ENCODE data around the gene MBNL2. TPM values are rescaled to one million over a fixed set of nuclear protein-coding genes. Genes with fewer than 3 reads are reported as not detected.
A peak's percentile ranks its signal among the peaks of the same experiment; 100 is the strongest.

Gene MBNL2
- total and polyA plus RNA-seq, 2 of the 4 experiments (the other 2 are of a cell fraction) = 26.9 to 103 TPM

DNA sequence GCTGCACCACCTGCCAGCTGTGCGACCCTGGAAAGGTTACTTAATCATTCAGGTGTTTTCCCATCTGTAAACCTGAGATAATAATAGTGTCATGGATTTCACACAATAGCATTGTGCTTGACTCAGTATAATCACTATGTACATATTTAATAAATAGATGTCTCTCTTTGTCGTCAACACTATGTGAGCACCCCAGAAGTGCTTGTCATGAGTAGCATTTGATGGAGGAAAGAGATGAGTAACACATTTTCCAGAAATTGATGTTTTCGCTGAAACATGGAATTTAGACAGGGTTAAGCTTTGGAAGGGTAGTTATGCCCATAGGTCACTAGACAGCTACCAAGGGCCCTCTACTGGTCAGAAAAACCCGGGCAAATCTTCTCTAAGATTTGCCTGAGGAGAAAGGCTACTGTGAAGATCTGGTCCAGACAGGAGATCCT is 9.5 kb upstream of the MBNL2 start:
- Histone ChIP-seq H2BK20ac (ENCODE audit: low read depth, low read length) (peak overlapping the region; percentile 79), H3K9me1 (ENCODE audit: insufficient read depth, low read length) (no peaks in the 10 kb centered on the region), H3K36me3 (ENCODE audit: control insufficient read depth, insufficient read depth, low read length) (no peaks in the 10 kb centered on the region), H4K91ac (ENCODE audit: insufficient read depth, low read depth, low read length) (peak overlapping the region; percentile 56; the same call in 1 of the 2 replicates), H3K4ac (ENCODE audit: low read depth, low read length) (no peak overlapping the region; the same call in 1 of the 2 replicates), H3K4me3 (ENCODE audit: insufficient read depth, low read depth, low read length) (no peak overlapping the region), H3K23ac (ENCODE audit: low read depth, low read length) (no peak overlapping the region), H3K9ac (ENCODE audit: low read depth, low read length) (no peak overlapping the region), H3K14ac (replicated peaks; ENCODE audit: low read depth, low read length) (no peak overlapping the region), H3K4me1 (ENCODE audit: control insufficient read depth, insufficient read depth, low read length) (peaks cover 7% of the 10 kb centered on the region), H4K8ac (ENCODE audit: low read depth in 2 of 2, low read length in 2 of 2) (no peak overlapping the region), H3K9me3 (ENCODE audit: control insufficient read depth, insufficient read depth, low read length) (no peaks in the 10 kb centered on the region), H3K79me1 (ENCODE audit: low read depth in 1 of 2, low read length in 2 of 2) (no peaks in the 10 kb centered on the region), H3K18ac (ENCODE audit: low read depth, low read length) (peak overlapping the region; percentile 90; the same call in 1 of the 2 replicates), H3K27me3 (ENCODE audit: control insufficient read depth, insufficient read depth, low read length) (no peaks in the 10 kb centered on the region), H3K4me2 (ENCODE audit: low read depth, low read length) (no peak overlapping the region), H3K56ac (ENCODE audit: extremely low read depth, insufficient read depth, low read length) (no peak overlapping the region), H2BK15ac (ENCODE audit: low read depth, low read length) (peak overlapping the region; percentile 89; the same call in 2 of the 3 replicates), H2BK5ac (ENCODE audit: low read depth, low read length, poor library complexity, severe bottlenecking) (peak overlapping the region; percentile 18), H2AK5ac (ENCODE audit: low read depth, low read length) (peak overlapping the region; percentile 70; the same call in 1 of the 2 replicates), H3K27ac (ENCODE audit: insufficient read depth, low read length) (no peak overlapping the region), H4K5ac (ENCODE audit: low read depth, low read length) (no peak overlapping the region; the same call in 1 of the 2 replicates), H2BK120ac (ENCODE audit: low read depth, low read length) (peak overlapping the region; percentile 17; the same call in 1 of the 2 replicates), H2AK9ac (replicated peaks; ENCODE audit: low read depth, low read length, poor library complexity) (no peak overlapping the region), H4K20me1 (ENCODE audit: insufficient read depth, low read length) (no peaks in the 10 kb centered on the region), H2AFZ (replicated peaks; ENCODE audit: low read length, poor library complexity) (peak overlapping the region; percentile 26)
- CTCF ChIA-PET = interaction anchor here (0.6 to 2.6 kb wide), 16 partner anchors 10 to 182 kb away, joined by 3 to 23 read pairs (median 3); partner anchors contain the start of gene MBNL2
- dilution Hi-C loops (cut with HindIII; ENCODE audit: low sequenced_read_pairs, unreplicated experiment) (no loop called here), intact Hi-C loops (cut with micrococcal nuclease) (loop anchor here (1.0 to 5.0 kb wide), 2 partner anchors 102 to 180 kb away; no protein-coding TSS in a partner anchor), in situ Hi-C loops (cut with MboI; ENCODE audit: low sequenced_read_pairs) (loop anchor here (5.0 kb wide), 1 partner anchor 90 kb away; no protein-coding TSS in a partner anchor)
- no TSS peak for BruUV-seq (replicated peaks)
- POLR2A ChIA-PET (ENCODE audit: unreplicated experiment) = no interaction called here
- DNase-seq (peak; percentile 49), ATAC-seq (ENCODE audit: low read depth) (peak; percentile 91)
- TF ChIP-seq FOS (IDR thresholded peaks at IDR 0.05; ENCODE audit: low read depth, low read length) = no peak
- TF ChIP-seq, protein P1, sequence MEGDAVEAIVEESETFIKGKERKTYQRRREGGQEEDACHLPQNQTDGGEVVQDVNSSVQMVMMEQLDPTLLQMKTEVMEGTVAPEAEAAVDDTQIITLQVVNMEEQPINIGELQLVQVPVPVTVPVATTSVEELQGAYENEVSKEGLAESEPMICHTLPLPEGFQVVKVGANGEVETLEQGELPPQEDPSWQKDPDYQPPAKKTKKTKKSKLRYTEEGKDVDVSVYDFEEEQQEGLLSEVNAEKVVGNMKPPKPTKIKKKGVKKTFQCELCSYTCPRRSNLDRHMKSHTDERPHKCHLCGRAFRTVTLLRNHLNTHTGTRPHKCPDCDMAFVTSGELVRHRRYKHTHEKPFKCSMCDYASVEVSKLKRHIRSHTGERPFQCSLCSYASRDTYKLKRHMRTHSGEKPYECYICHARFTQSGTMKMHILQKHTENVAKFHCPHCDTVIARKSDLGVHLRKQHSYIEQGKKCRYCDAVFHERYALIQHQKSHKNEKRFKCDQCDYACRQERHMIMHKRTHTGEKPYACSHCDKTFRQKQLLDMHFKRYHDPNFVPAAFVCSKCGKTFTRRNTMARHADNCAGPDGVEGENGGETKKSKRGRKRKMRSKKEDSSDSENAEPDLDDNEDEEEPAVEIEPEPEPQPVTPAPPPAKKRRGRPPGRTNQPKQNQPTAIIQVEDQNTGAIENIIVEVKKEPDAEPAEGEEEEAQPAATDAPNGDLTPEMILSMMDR (conservative IDR thresholded peaks at IDR 0.05; ENCODE audit: low read depth, low read length) = peak; percentile 71
- no peak for TF ChIP-seq RCOR1 (IDR thresholded peaks at IDR 0.05; ENCODE audit: insufficient replicate concordance, low read length)
- no peak for TF ChIP-seq RFX5 (IDR thresholded peaks at IDR 0.05; ENCODE audit: low read depth, low read length)
- peak; percentile 78 for TF ChIP-seq SMC3 (IDR thresholded peaks at IDR 0.05; ENCODE audit: low read depth, low read length)
- no peak for TF ChIP-seq CEBPB (IDR thresholded peaks at IDR 0.05; ENCODE audit: low read depth, low read length)
- peak; percentile 73 for TF ChIP-seq RAD21 (IDR thresholded peaks at IDR 0.05; ENCODE audit: low read length)
- WGBS, 2 experiments (ENCODE audit: extremely low coverage in 2 of 2, insufficient read length in 1 of 2) = 33% methylated on average over 1 of the region's 4 CpGs; no CpG with 5 or more reads in 1 of the 2 experiments

Measured in IMR-90 (cell line).